ENCODE results near the gene SIGLEC11. TPM values are rescaled to one million over a fixed set of nuclear protein-coding genes. Genes with fewer than 3 reads are reported as not detected.
"Not testable (repeated sequence)": the region's sequence is repeated elsewhere in the genome, so short reads cannot be mapped to it uniquely, and the experiment has no call there.

Gene SIGLEC11
- total and polyA plus RNA-seq, 2 donors (not counting 3 experiments of a cell fraction or from before 2014, with no cell fraction given): not detected

DNA sequence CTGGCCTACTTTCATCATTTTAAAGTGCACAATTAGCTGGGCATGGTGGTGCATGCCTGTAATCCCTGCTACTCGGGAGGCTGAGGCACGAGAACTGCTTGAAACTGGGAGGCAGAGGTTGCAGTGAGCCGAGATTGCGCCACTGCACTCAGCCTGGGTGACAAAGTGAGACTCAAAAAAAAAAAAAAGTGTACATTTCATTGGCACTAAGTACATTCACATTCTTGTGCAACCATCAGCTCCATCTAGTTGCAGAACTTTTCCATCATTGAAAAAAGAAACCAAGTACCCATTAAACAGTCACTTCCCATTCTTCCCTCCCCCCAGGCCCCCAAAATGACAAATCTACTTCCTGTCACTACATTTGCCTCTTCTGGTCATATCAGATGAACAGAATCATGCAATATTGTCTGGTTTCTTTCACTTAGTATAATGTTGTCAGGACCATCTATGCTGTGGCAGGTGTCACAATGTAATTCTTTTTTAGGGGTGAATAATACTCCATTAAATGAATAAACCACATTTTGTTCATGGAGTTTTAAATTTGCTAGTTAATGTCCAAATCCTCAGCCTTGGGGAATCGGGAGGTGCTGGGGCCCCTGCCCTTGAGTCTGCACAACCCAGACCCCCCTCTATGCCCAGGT lies 7.4 kb upstream of the SIGLEC11 start:
- Histone ChIP-seq H4K20me1 (replicated peaks; ENCODE audit: control insufficient read depth, extremely low read depth, insufficient read depth, low read length) (no peaks in the 10 kb centered on the region), H3K4me1 (ENCODE audit: control insufficient read depth, extremely low read depth, insufficient read depth, low read length) (no peaks in the 10 kb centered on the region), H2AFZ (ENCODE audit: low read depth, low read length) (no peak overlapping the region), H3K27me3 (ENCODE audit: control insufficient read depth in 2 of 2, insufficient read depth in 2 of 2, low read length in 2 of 2) (no peaks in the 10 kb centered on the region), H3K9ac (replicated peaks; ENCODE audit: extremely low read depth, insufficient read depth, low read length) (no peak overlapping the region), H3K79me2 (ENCODE audit: control insufficient read depth, insufficient read depth, low read length) (no peaks in the 10 kb centered on the region), H3K9me1 (replicated peaks; ENCODE audit: control insufficient read depth, extremely low read depth, insufficient read depth, low read length) (no peaks in the 10 kb centered on the region), H3K4me3 (replicated peaks in 1 of 3; ENCODE audit: insufficient read depth in 1 of 3, low read depth in 1 of 3, low read length in 3 of 3) (no peak overlapping the region), H3K4me2 (ENCODE audit: insufficient read depth, low read length) (no peak overlapping the region), H3K36me3 (ENCODE audit: control insufficient read depth in 2 of 2, extremely low read depth in 1 of 2, insufficient read depth in 2 of 2, low read length in 2 of 2) (no peaks in the 10 kb centered on the region), H3K27ac (ENCODE audit: insufficient read depth, low read depth, low read length) (no peak overlapping the region), H3K9me3 (replicated peaks; ENCODE audit: control insufficient read depth, insufficient read depth, low read length) (no peaks in the 10 kb centered on the region)
- TF ChIP-seq MYC (IDR thresholded peaks at IDR 0.05; ENCODE audit: low read depth, low read length) (no peak), GATA2 (IDR thresholded peaks at IDR 0.05; ENCODE audit: insufficient read depth, insufficient read length, low read depth, low read length) (no peak), POLR2A (IDR thresholded peaks at IDR 0.05; ENCODE audit: low read depth, low read length) (no peak), FOS (IDR thresholded peaks at IDR 0.05; ENCODE audit: borderline replicate concordance, insufficient read depth, low read length) (no peak), EZH2 (IDR thresholded peaks at IDR 0.05; ENCODE audit: borderline replicate concordance, low read depth, low read length, severe bottlenecking) (no peak), POLR2AphosphoS5 (IDR thresholded peaks at IDR 0.05; ENCODE audit: insufficient read depth, low read depth, low read length) (no peak), JUN (IDR thresholded peaks at IDR 0.05; ENCODE audit: borderline replicate concordance, insufficient read depth, insufficient read length, low read depth) (no peak)
- TF ChIP-seq, protein P1, sequence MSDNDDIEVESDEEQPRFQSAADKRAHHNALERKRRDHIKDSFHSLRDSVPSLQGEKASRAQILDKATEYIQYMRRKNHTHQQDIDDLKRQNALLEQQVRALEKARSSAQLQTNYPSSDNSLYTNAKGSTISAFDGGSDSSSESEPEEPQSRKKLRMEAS (IDR thresholded peaks at IDR 0.05; ENCODE audit: insufficient read depth, insufficient read length): no peak
- TF ChIP-seq, protein P2, sequence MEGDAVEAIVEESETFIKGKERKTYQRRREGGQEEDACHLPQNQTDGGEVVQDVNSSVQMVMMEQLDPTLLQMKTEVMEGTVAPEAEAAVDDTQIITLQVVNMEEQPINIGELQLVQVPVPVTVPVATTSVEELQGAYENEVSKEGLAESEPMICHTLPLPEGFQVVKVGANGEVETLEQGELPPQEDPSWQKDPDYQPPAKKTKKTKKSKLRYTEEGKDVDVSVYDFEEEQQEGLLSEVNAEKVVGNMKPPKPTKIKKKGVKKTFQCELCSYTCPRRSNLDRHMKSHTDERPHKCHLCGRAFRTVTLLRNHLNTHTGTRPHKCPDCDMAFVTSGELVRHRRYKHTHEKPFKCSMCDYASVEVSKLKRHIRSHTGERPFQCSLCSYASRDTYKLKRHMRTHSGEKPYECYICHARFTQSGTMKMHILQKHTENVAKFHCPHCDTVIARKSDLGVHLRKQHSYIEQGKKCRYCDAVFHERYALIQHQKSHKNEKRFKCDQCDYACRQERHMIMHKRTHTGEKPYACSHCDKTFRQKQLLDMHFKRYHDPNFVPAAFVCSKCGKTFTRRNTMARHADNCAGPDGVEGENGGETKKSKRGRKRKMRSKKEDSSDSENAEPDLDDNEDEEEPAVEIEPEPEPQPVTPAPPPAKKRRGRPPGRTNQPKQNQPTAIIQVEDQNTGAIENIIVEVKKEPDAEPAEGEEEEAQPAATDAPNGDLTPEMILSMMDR (IDR thresholded peaks at IDR 0.05; ENCODE audit: extremely low read depth in 1 of 2, insufficient read depth in 1 of 2, low read depth in 1 of 2, low read length in 2 of 2): no peak
- no TSS peak for BruUV-seq (replicated peaks)
- ChIA-PET CTCF (no interaction called here), POLR2A (no interaction called here)
- intact Hi-C loops (cut with micrococcal nuclease) (no loop called here), dilution Hi-C loops (cut with MboI; ENCODE audit: extremely low pct_ligation_motif_present, low sequenced_read_pairs) (no loop called here)
- DNase-seq (ENCODE audit: low read depth, low spot score) (no peak), FAIRE-seq (no peak)

DNA sequence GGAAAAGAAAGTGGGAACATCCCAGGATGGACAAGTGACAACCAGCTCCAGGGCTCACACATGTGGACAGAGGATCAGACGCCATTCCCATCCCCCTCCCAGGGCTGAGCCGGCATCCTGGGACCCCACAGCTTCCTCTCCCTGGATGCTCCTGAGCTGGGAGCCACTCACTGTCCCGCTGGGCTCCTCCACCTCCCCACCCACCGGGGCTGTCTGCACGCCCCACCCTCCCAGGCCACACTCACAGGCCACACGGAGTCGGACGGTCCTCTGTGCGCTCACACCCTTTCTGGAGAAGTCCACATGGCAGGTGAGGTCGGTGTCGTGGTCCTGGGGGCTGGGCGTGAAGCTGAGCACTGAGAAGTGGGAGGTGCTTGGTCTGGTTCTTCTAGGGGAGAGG lies 1.1 kb downstream of the SIGLEC11 start:
- H3K9me3 ChIP-seq (replicated peaks; ENCODE audit: control insufficient read depth, insufficient read depth, low read length); H4K20me1 ChIP-seq (replicated peaks; ENCODE audit: control insufficient read depth, extremely low read depth, insufficient read depth, low read length); H3K36me3 ChIP-seq (ENCODE audit: control insufficient read depth in 2 of 2, extremely low read depth in 1 of 2, insufficient read depth in 2 of 2, low read length in 2 of 2); dilution Hi-C loops (cut with MboI; ENCODE audit: extremely low pct_ligation_motif_present, low sequenced_read_pairs); H3K27ac ChIP-seq (ENCODE audit: insufficient read depth, low read depth, low read length); DNase-seq (ENCODE audit: low read depth, low spot score); H3K4me1 ChIP-seq (ENCODE audit: control insufficient read depth, extremely low read depth, insufficient read depth, low read length); CTCF ChIA-PET; POLR2A ChIA-PET; FAIRE-seq; H3K79me2 ChIP-seq (ENCODE audit: control insufficient read depth, insufficient read depth, low read length); BruUV-seq (replicated peaks); H3K4me3 ChIP-seq (replicated peaks in 1 of 3; ENCODE audit: insufficient read depth in 1 of 3, low read depth in 1 of 3, low read length in 3 of 3); H3K27me3 ChIP-seq (ENCODE audit: control insufficient read depth in 2 of 2, insufficient read depth in 2 of 2, low read length in 2 of 2); H3K9me1 ChIP-seq (replicated peaks; ENCODE audit: control insufficient read depth, extremely low read depth, insufficient read depth, low read length); H3K9ac ChIP-seq (replicated peaks; ENCODE audit: extremely low read depth, insufficient read depth, low read length); intact Hi-C loops (cut with micrococcal nuclease); H2AFZ ChIP-seq (ENCODE audit: low read depth, low read length); H3K4me2 ChIP-seq (ENCODE audit: insufficient read depth, low read length): not testable (repeated sequence)

DNA sequence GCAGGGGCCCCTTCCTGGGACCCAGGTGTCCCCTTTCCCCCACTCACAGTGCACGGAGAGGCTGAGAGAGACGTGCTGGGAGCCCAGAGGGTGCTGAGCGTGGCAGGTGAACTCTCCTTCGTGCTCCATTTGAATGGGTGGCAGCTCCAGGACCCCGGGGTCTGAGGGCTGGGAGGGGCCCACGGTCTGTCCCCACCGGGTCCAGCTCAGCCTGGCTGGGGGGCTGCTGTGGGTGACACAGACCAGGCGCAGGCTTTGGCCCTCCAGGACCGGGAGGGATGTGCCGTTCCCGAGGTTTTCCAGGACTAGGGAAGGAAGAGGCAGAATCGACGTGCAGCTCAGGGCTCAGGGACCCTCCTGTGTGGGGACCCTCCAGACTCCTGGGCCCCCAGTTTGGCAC lies 2.4 kb downstream of the SIGLEC11 start:
- H3K4me1 ChIP-seq (ENCODE audit: control insufficient read depth, extremely low read depth, insufficient read depth, low read length); H3K27ac ChIP-seq (ENCODE audit: insufficient read depth, low read depth, low read length); H3K36me3 ChIP-seq (ENCODE audit: control insufficient read depth in 2 of 2, extremely low read depth in 1 of 2, insufficient read depth in 2 of 2, low read length in 2 of 2); H4K20me1 ChIP-seq (replicated peaks; ENCODE audit: control insufficient read depth, extremely low read depth, insufficient read depth, low read length); H3K9ac ChIP-seq (replicated peaks; ENCODE audit: extremely low read depth, insufficient read depth, low read length); H3K79me2 ChIP-seq (ENCODE audit: control insufficient read depth, insufficient read depth, low read length); H3K4me3 ChIP-seq (replicated peaks in 1 of 3; ENCODE audit: insufficient read depth in 1 of 3, low read depth in 1 of 3, low read length in 3 of 3); DNase-seq (ENCODE audit: low read depth, low spot score); intact Hi-C loops (cut with micrococcal nuclease); H3K9me3 ChIP-seq (replicated peaks; ENCODE audit: control insufficient read depth, insufficient read depth, low read length); FAIRE-seq; dilution Hi-C loops (cut with MboI; ENCODE audit: extremely low pct_ligation_motif_present, low sequenced_read_pairs); POLR2A ChIA-PET; BruUV-seq (replicated peaks); CTCF ChIA-PET; H3K9me1 ChIP-seq (replicated peaks; ENCODE audit: control insufficient read depth, extremely low read depth, insufficient read depth, low read length); H2AFZ ChIP-seq (ENCODE audit: low read depth, low read length); H3K4me2 ChIP-seq (ENCODE audit: insufficient read depth, low read length): not testable (repeated sequence)
- peaks cover 6 to 11% of the 10 kb centered on the region in 2 experiments for H3K27me3 ChIP-seq (ENCODE audit: control insufficient read depth in 2 of 2, insufficient read depth in 2 of 2, low read length in 2 of 2)

Measured in endothelial cell of umbilical vein (primary cell).